GM19397 (cell line): ENCODE measurements around the gene DYSF.

ENCODE experiments used
- ATAC-seq: cut with Tn5 transposase; IDR thresholded peaks from one replicate; pipeline ENCODE4 v1.9.1; 2021; ENCODE audit warnings: mild to moderate bottlenecking, moderate library complexity; ENCODE audit not compliant: unreplicated experiment

The DYSF gene

DNA sequence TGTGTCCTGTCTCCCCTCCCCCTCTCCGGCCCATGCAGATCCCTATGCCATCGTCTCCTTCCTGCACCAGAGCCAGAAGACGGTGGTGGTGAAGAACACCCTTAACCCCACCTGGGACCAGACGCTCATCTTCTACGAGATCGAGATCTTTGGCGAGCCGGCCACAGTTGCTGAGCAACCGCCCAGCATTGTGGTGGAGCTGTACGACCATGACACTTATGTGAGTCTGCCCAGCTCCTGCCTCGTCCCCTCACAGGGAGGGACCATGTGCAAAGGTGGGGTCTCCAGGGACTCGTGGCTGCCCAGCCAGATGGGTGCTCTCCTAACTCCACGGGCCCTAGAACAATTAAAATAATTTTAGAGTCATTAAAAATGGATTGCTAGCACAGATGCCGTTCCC, 145.2 kb downstream of the DYSF start:
- ATAC-seq, result no peak

DNA sequence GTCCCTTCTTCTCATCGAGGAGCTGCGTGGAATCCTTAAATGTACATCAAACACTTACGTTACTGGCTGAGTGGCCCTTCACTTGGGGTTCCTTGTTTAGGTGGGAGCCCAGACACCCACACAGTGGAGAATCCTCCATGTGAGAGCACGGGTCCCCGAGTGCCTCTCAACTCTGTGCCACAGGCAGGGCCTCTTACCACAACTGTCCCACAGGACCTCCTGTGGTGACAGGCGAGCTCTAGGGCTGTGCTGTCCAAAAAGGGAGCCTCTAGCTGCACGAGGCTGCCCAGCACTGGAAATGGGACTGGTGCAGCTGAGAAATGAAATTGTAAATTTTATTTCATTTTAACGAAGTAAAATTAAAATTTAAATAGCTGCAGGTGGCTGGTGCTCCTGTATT, 145.7 kb downstream of the DYSF start:
- ATAC-seq, result no peak

DNA sequence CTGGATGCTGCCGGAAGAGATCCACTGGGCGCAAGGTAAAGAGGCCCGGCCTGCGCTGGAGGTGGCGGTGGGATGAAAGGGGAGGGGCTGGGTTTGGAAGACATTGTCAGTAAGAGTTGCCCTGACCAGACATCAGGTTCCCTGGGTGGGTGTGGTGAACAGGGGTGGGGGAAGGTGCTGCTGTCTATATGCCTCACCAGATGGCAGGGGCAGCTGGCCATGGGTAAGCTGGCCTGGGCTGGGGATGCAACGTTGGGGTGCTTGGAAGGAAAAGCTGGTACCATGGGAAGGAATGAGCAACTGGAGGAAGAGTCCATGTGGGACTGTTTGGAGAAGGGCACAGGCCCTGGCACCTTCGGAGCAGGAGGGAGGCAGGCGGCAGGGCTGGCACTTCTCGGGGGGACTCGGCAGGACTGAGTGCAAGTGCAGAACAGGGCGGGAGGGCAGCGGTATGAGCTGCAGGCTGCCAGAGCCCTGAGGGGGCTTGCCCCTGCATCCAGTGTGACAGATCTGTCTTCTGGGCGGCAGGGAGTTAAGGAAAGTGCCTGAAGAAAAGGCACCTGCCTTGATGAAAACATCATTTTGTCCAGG, 146.4 kb downstream of the DYSF start:
- ATAC-seq, result no peak

DNA sequence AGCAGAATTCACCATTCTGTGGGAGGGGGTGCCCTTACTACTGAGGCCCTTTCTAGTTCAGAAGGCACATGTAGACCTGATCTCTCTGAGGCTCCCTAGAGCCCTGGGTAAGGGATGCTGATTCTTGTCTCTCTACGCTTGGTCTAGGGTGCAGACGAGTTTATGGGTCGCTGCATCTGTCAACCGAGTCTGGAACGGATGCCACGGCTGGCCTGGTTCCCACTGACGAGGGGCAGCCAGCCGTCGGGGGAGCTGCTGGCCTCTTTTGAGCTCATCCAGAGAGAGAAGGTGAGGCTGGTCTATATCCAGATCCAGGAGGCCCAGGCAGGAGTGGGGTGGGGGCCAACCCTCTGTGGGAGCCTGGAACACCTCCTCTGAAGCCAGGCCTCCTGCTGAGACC, 147.2 kb downstream of the DYSF start:
- no peak for ATAC-seq

- no peak for ATAC-seq
Measured at GRCh38 chr2:71601136-71602114, 148.1 kb downstream of the DYSF start.

GRCh38 chr2:71602115-71602495, 148.7 kb downstream of the DYSF start:
- no peak for ATAC-seq

- ATAC-seq, result no peak
Measured at GRCh38 chr2:71602581-71602980, 149.2 kb downstream of the DYSF start.

DNA sequence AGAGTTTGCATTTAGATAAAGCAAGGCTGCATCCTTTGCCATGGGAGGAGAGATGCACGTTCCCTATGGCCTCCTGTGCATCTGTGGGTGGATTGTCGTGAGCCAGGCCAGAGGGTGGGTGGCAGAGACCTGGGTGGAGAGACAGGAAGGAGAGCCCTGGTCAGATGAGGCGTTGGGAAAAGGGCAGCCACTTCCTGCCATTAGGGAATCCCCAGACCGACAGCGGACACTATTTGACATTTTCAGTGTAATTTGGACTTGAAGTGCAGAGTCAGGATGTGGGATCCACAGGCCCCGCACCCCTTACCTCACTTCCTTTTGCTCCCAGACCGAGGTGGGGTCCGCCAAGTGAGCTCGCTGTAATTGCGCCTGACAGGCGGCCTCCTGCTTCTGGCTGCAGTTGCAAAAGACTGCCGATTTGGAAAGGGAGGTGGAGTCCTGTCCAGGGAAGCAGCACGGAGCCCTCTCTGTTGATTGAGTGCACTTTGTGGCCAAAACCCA, 150.0 kb downstream of the DYSF start:
- ATAC-seq, result no peak

DNA sequence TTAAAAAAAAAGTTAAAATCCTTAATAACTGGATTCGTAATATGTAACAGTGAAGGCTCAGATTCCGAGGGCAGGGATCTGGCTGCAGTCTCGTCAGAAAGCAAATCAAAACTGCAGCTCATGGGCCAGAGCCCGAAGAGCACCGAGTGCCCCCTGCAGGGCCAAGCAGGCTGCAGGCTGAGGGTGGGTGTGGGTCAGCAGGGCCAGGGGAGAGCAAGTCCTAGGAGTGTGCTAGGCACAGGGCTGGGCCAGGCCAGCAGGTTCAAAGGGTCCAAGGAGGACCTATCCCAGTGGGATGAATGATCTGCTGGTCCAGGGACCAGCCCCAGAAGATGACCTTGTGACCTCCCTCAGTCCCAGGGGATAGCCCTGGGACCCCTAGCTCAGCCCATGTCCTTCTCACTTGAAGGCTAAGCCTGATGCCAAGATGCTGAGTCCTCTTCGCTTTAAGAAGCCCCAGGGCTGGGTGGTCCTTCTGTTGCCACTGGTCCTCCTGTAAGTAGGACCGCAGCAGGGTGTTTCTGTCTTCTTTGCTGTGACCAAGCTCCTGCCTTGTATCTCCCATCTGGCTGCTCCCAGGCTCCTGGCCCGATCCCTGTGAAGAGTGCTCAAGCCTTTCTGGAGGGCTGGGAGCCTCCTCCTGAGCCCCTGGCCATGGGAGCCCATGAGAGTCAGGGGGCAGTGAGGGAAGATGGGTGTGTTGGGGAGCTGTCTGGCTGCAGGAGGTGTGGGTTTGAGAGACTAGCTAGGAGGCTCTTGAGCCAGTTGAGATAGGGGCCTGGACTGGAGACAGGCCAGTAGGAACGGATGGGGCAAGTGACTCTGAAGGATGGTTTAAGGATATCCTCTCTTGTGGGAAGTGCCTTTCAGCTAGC, 150.7 kb downstream of the DYSF start:
- no peak for ATAC-seq

- no peak for ATAC-seq
Measured at GRCh38 chr2:71604726-71605120, 151.4 kb downstream of the DYSF start.

DNA sequence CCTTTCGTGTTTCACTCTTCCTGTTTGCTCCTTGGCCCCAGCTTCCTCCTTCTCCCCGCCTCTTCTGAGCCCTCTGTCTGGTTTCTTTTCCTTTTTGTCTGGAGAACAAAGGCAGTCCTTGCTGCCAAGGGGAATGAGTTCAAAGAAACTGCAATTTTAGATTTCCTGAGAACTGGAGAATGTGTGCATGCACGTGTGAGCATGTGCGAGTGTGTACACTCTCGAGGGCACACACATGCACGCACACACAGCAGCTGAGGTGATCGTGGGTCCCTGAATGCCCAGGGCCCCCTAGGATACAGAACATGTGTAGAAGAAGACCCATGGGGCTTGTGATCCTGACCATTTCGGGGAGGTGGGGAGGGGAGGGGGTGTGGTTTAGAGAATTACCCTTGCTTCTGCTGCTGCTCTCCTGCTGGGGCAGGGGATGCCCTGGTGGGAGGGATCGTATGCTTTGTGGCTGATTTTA, 151.8 kb downstream of the DYSF start:
- ATAC-seq, result no peak

DNA sequence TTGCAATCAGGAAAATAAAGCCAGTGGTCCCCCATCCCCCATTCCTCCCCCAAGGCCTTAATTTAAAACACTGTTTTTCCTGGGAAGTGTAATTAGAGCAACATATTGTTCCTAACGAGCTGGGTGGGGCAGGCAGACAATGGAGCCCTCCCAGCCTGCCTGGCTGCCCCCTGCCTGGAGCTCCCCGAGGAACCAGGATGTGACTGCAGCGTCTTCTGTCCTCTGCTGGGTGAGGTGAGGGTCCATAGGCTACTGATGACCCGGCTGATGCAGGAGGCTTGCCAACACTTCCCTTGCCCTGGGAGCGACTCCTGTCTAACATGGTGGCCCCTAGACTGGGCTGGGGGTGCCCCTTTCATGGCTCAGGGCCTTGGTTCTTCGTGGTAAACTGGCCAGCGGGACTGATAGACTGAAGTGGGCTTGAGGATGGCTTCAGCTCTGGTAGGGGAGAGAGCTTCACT, 152.4 kb downstream of the DYSF start:
- ATAC-seq, result no peak

- no peak for ATAC-seq
Measured at GRCh38 chr2:71606244-71606643, 152.9 kb downstream of the DYSF start.

DNA sequence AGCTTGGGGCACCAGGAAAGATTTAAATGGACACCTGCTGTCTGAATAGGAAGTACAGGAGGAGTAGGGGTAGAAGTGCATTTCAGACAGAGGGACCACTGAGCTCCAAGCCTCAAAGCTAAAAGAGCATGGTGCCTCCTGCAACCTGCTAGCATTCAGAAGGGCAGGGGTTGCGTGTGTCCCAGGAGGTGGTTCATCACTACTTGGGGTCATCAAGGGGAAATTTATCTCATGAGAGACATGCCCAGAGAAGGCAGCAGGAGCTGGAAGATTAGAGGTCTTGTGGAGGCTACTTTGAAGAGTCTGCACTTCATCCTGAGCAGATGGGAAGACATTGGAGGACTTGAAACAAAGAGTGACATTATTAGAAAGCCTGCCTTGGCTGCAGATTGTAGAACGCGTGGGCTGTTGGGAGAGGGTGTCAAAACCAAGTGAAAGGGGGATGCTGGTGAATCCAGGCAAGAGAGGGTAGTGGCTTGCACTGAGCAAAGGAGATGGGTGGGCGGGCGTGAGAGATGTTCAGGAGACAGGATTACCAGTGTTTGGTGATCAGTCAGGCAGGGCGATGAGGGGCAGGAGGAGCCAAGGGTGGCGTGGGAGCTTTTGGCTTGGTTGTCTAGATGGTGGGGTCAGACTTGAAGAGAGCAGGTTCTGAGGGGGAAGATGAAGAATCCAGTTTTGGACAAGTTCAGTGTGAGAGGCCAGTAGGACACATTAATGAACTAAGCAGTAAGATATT, 154.0 kb downstream of the DYSF start:
- no peak for ATAC-seq

GRCh38 chr2:71608034-71608433, 154.7 kb downstream of the DYSF start:
- no peak for ATAC-seq

- no peak for ATAC-seq
Measured at GRCh38 chr2:71608441-71608840, 155.1 kb downstream of the DYSF start.

DNA sequence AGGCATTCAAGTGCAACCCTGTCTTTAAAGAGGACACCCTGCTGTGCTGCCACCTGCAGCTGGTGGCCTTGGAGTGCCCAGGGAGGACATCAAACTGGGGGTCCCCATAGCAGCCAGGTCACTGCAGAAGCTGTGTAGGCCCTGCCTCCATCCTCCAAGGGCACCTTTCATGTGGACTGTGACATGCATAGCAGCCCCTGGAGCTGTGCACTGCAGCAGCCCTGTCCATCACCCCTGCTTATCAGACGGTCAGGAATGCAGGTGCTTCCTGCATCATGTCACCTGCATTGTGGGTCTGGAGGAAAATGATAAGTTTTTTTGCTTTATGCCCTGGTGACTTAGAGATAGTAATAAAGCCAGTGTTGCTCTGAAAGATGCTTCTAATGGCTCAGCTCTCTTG, 155.7 kb downstream of the DYSF start:
- ATAC-seq, result no peak

- ATAC-seq, result no peak
Measured at GRCh38 chr2:71609441-71609840, 156.1 kb downstream of the DYSF start.

DNA sequence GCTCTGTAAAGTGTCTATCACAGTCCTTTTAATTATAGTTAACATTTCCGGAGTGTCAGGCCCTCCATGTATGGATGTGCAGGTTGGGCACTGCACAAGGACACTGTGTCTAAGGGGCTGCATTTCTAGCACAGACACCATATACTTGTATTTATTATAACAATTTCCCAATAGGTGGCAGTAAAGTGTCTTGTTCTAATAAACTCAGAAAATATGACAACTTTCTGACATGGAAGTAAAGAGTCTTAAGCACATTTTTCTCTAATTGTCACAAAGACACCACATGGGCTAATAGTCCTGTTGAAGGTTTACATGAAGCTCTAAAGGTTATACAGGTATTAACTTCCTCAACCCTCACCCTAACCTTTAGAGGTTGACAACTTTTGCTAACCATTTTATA, 156.6 kb downstream of the DYSF start:
- ATAC-seq, result no peak

DNA sequence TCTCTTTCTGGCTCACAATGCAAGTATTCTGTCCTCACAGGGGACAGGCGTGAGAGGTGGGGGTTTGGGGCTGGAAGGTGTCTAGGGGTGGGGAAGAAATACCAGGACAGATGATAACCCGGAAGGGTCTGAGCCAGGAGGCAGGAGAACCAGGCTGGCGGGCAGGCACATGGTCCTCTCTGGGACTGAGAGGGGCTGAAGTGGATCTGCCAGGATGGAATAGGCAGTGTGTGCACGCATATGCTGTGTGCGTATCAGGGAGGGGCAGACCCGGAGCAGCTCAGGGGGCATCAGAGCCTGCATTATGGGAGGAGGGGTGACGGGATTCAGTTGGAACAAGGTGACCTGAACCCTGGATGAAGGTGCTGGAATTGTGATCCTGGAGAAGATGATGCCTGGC, 157.3 kb downstream of the DYSF start:
- ATAC-seq, result no peak
